Neutrophil (primary cell): ENCODE results near the gene PLS3.

ENCODE experiments used
- H3K27ac ChIP-seq: fragments of 200-600 bp; sonication (generic); 2 replicates; pipeline ENCODE4 v1.5.1; 2016; ENCODE audit warnings: mild to moderate bottlenecking, moderate library complexity
- H3K27me3 ChIP-seq: fragments of 200-600 bp; sonication (generic); 2 replicates; pipeline ENCODE4 v1.6.0; 2016; ENCODE audit warnings: mild to moderate bottlenecking
- H3K36me3 ChIP-seq: fragments of 200-600 bp; sonication (generic); 2 replicates; pipeline ENCODE4 v1.5.1; 2017
- H3K4me1 ChIP-seq, 2 experiments: fragments of 200-600 bp in 1 of 2; sonication (generic) in 1 of 2; 1 replicate in 1 of 2; 2 replicates in 1 of 2; pipeline versions ENCODE4 v1.5.1 to v1.6.1; 2013 to 2016; ENCODE audit warnings: low read depth in 1 of 2, low read length in 1 of 2, mild to moderate bottlenecking in 1 of 2, moderate library complexity in 1 of 2; ENCODE audit not compliant: control insufficient read depth in 1 of 2, insufficient read depth in 1 of 2
- H3K4me3 ChIP-seq, 2 experiments: fragments of 200-600 bp in 1 of 2; sonication (generic) in 1 of 2; 1 replicate in 1 of 2; 2 replicates in 1 of 2; pipeline ENCODE4 v1.5.1; 2013 to 2016; ENCODE audit warnings: low read depth in 1 of 2, low read length in 1 of 2, mild to moderate bottlenecking in 1 of 2, moderate library complexity in 1 of 2
- H3K9me3 ChIP-seq: fragments of 200-600 bp; sonication (generic); 2 replicates; pipeline ENCODE4 v1.5.1; 2016
- CTCF ChIP-seq: fragments of 200-600 bp; sonication (generic); IDR thresholded peaks from 2 replicates; pipeline ENCODE4 v1.5.1; 2016; ENCODE audit warnings: antibody characterized with exemption

PLS3 gene

DNA sequence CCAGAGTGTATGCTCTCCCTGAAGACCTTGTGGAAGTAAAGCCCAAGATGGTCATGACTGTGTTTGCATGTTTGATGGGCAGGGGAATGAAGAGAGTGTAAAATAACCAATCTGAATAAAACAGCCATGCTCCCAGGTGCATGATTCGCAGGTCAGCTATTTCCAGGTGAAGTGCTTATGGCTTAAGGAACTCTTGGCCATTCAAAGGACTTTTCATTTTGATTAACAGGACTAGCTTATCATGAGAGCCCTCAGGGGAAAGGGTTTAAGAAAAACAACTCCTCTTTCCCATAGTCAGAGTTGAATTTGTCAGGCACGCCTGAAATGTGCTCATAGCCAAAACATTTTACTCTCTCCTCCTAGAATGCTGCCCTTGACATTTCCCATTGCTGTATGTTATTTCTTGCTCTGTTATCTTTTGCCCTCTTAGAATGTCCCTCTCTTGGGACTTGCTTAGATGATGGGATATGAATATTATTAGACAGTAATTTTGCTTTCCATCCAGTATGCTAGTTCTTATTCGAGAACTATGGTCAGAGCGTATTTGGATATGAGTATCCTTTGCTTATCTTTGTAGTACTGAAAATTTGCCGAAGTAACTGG is 88.6 kb downstream of the PLS3 start:
- Histone ChIP-seq H3K36me3 (no peaks in the 10 kb centered on the region), H3K27ac (no peak overlapping the region), H3K4me1 (no peaks in the 10 kb centered on the region), H3K27me3 (no peaks in the 10 kb centered on the region), H3K9me3 (no peaks in the 10 kb centered on the region), H3K4me3 (no peak overlapping the region)
- no peak for TF ChIP-seq CTCF

DNA sequence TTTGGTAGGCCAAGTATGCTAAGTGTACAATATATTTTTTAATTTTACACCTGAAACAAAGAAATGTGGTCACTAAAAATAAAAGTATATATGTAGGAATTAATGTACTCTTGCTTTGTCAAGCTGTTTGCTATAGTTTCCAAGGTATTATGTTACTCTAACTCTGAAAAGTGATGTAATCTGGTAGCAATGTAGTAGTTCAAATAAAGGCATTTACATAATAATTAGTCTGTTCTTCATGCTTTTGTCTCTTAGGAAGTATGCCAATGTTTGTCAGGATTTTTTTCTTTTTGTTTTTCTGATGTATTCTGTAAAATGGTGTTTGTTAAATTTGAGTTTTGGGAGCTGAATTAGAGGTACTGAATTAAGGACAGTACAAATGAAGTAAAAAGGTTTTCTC is 89.5 kb downstream of the PLS3 start:
- H3K9me3 ChIP-seq = no peaks in the 10 kb centered on the region
- no peaks in the 10 kb centered on the region for H3K4me1 ChIP-seq
- TF ChIP-seq CTCF = no peak
- H3K27me3 ChIP-seq = no peaks in the 10 kb centered on the region
- no peak overlapping the region for H3K27ac ChIP-seq
- H3K4me3 ChIP-seq = no peak overlapping the region
- H3K36me3 ChIP-seq = no peaks in the 10 kb centered on the region

DNA sequence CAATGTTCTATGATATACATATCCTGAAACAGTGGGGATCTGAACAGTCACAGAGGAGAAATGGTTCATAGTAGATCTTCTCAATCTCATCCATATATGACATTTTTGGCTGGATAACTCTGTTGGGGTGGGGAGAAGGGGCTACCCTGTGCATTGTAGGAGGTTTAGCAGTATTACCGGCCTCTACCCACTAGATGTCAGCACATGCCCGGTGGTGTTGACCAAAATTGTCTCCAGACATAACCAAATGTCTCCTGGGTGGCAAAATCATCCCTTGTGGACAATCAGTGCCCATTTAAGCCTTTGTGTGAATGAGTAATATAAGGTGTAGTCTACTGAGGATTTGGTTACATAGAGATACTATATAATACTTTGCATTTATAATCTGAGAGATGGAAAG is 89.9 kb downstream of the PLS3 start:
- no peaks in the 10 kb centered on the region for H3K27me3 ChIP-seq
- no peak overlapping the region for H3K4me3 ChIP-seq
- H3K27ac ChIP-seq = no peak overlapping the region
- H3K36me3 ChIP-seq = no peaks in the 10 kb centered on the region
- no peaks in the 10 kb centered on the region for H3K4me1 ChIP-seq
- no peak for TF ChIP-seq CTCF
- H3K9me3 ChIP-seq = no peaks in the 10 kb centered on the region

- no peaks in the 10 kb centered on the region for H3K9me3 ChIP-seq
- no peak overlapping the region for H3K4me3 ChIP-seq
- no peaks in the 10 kb centered on the region for H3K4me1 ChIP-seq
- H3K27me3 ChIP-seq = no peaks in the 10 kb centered on the region
- H3K27ac ChIP-seq = no peak overlapping the region
- TF ChIP-seq CTCF = no peak
- no peaks in the 10 kb centered on the region for H3K36me3 ChIP-seq
These were observed 91.2 kb downstream of the PLS3 start for GRCh38 chrX:115652221-115652620.

GRCh38 chrX:115665122-115665521 is 104.1 kb downstream of the PLS3 start:
- TF ChIP-seq CTCF = no peak
- no peak overlapping the region for H3K4me3 ChIP-seq
- no peaks in the 10 kb centered on the region for H3K9me3 ChIP-seq
- peaks cover 3% of the 10 kb centered on the region in 2 experiments for H3K4me1 ChIP-seq
- no peaks in the 10 kb centered on the region for H3K36me3 ChIP-seq
- no peaks in the 10 kb centered on the region for H3K27me3 ChIP-seq
- no peak overlapping the region for H3K27ac ChIP-seq

GRCh38 chrX:115679460-115679859 is 118.5 kb downstream of the PLS3 start:
- peaks cover 0 to 4% of the 10 kb centered on the region in 2 experiments for H3K4me1 ChIP-seq
- H3K9me3 ChIP-seq = no peaks in the 10 kb centered on the region
- no peak overlapping the region for H3K27ac ChIP-seq
- H3K36me3 ChIP-seq = no peaks in the 10 kb centered on the region
- no peak overlapping the region for H3K4me3 ChIP-seq
- H3K27me3 ChIP-seq = no peaks in the 10 kb centered on the region
- TF ChIP-seq CTCF = no peak
